NT2/D1 (cell line): Measurements from ENCODE around the gene GDPD4.

ENCODE experiments used
- DNase-seq: peaks from one replicate; pipeline ENCODE4 v3.0.0-alpha.2; 2011; ENCODE audit warnings: low read depth, low spot score
- H3K27me3 ChIP-seq: 2 replicates; pipeline ENCODE4 v1.6.0; 2011; ENCODE audit warnings: mild to moderate bottlenecking; ENCODE audit not compliant: insufficient read length, insufficient read depth
- H3K36me3 ChIP-seq: 2 replicates; pipeline ENCODE4 v1.6.1; 2011; ENCODE audit warnings: mild to moderate bottlenecking, low read length, mixed read lengths; ENCODE audit not compliant: insufficient read depth, insufficient read length
- H3K4me1 ChIP-seq: 2 replicates; pipeline ENCODE4 v1.5.1; 2011; ENCODE audit not compliant: insufficient read depth, insufficient read length
- H3K4me3 ChIP-seq: 2 replicates; pipeline ENCODE4 v1.5.1; 2011; ENCODE audit warnings: low read depth; ENCODE audit not compliant: insufficient read length
- H3K9ac ChIP-seq: 2 replicates; pipeline ENCODE4 v1.6.0; 2011; ENCODE audit warnings: low read depth; ENCODE audit not compliant: insufficient read length
- H3K9me3 ChIP-seq: 2 replicates; pipeline ENCODE4 v1.5.1; 2011; ENCODE audit warnings: mild to moderate bottlenecking, low read length; ENCODE audit not compliant: insufficient read depth
- SUZ12 ChIP-seq: IDR thresholded peaks from 2 replicates; pipeline ENCODE4 v1.6.1; 2011; ENCODE audit not compliant: insufficient read length, insufficient read depth; ENCODE audit errors: extremely low read depth
- YY1 ChIP-seq: IDR thresholded peaks from 2 replicates; pipeline ENCODE4 v1.6.1; 2011; ENCODE audit not compliant: insufficient read length, insufficient read depth
- ZNF274 ChIP-seq: IDR thresholded peaks from 2 replicates; pipeline ENCODE4 v1.6.1; 2011; ENCODE audit warnings: mild to moderate bottlenecking, low read depth, low read length

GDPD4 gene, protein sequence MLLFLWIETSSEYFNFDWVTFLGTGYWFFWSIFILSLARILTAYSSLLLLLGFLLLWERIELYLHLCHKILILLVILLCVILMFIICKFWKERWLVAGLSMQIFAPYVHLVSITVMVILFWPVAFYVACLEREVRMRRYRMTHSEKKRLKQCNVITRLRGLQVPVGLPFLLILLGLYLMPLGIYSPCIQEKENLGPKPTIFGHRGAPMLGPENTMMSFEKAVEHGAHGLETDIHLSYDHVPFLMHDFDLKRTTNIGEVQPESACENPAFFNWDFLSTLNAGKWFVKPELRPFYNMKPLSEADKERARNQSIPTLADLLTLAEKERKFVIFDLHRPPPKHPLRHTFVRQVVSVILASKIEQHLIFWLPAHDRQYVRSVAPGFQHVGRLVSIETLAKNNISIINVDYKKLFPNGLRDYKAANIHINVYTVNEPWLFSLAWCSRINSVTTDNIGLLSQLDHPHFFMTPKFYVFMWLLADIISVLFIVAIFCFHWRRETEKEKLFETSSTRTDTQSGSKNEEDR

DNA sequence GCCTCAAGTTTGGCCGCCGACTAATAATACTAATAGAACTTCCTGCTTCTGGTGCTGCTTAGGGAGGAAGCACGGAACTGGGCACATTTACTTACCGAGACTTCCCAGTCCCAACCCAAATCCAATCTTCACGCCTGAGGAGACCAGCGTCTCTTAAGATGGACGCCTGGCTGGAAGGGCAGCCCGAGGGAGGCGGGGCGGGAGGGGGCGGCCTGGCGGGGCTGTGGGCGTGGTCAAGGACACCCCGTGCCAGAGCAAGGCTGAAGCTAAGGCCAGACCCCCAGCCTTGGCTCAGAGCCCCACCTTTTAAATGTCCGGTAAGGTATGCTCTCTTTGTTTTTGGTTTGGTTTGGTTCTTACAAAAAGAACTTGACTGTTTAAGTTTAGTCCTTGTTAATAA is at the start of gene GDPD4:
Gene GDPD4, minus strand, starts transcription at position 177 of the 400 bp plus-strand sequence. CDS start 16,549 bp downstream, outside the sequence.
- DNase-seq: no peak
- no peaks in the 10 kb centered on the region for H3K4me1 ChIP-seq
- no peaks in the 10 kb centered on the region for H3K9me3 ChIP-seq
- no peak for TF ChIP-seq ZNF274
- TF ChIP-seq SUZ12: no peak
- TF ChIP-seq YY1: no peak
- H3K36me3 ChIP-seq: no peaks in the 10 kb centered on the region
- no peaks in the 10 kb centered on the region for H3K27me3 ChIP-seq
- H3K4me3 ChIP-seq: no peak within 1 kb of the TSS
- H3K9ac ChIP-seq: no peak within 1 kb of the TSS

DNA sequence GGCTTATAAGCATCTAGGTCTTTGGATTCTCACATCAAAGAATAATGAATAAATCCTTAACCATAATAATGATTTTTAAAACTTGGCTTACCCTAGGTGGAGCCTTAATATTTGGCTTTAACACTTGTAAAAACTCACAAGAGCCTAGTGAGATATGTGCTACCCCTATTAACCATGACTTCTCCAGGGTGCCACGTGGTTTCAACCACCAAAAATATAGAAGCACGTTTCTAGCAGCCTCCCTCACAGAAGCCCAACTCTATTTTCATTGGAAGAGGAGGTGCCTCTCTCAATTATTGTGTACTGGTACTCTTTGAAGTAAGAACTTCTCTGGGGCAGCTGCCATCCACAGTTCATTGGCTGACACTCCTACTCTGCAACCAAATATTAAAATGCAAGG is 46.5 kb upstream of the GDPD4 start:
- Histone ChIP-seq H3K9me3 (no peaks in the 10 kb centered on the region), H3K4me1 (no peaks in the 10 kb centered on the region), H3K27me3 (no peaks in the 10 kb centered on the region), H3K4me3 (no peak overlapping the region), H3K9ac (no peak overlapping the region), H3K36me3 (peaks cover 24% of the 10 kb centered on the region)
- no peak for DNase-seq
- TF ChIP-seq SUZ12: no peak
- TF ChIP-seq ZNF274: no peak
- TF ChIP-seq YY1: no peak

DNA sequence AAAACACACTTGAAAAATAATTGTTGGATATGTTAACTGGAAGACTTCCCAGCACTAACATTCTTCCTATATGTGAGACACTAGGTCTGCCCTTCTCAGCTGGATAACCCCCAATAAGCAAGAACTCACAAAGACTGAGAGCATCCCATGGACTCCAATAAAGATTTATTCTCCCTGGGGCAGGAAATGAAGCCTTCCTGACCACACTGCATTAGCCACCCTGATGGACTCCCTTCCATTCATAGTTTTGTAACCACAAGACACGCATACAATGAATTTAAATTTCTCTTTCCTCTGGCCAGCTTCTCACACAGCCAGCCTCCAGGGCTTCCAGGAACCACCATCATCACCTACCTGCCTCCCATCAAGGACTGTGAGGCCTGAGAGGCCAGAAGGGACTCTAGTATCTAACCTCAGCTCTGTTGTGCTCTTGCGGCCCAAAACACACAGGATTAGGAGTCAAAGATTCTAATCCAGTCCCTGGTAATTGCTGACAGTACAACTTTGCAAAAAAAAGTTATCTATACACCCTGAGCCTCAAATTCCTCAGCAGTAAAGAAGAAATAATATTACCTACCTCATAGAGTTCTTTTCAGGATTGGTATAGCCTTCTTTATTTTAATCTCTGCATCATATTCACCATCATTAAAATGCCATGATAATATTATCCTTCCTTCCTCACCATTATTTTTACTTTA is 45.6 kb upstream of the GDPD4 start:
- TF ChIP-seq SUZ12 (no peak), YY1 (no peak), ZNF274 (no peak)
- DNase-seq: no peak

DNA sequence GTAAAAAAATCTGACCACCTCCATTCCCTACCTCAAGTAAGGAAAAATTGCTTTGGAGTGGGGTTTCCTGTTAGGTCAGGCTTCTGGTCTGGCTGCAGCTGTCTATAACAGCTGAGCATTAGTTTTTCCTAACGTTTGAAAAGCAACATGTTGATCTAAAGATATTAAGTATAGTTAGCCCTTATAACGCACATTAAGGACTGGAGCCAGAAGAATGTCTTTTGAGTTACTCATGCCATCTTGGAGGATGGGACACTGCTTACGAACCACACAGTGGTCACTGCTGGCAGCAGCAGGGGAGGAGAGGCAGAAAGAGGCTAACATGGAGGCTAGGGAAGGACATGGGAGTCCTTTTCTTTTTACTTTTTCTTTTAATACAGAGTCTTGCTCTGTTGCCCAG is 44.1 kb upstream of the GDPD4 start:
- Histone ChIP-seq H3K4me1 (no peaks in the 10 kb centered on the region), H3K9ac (no peak overlapping the region), H3K4me3 (no peak overlapping the region), H3K27me3 (no peaks in the 10 kb centered on the region), H3K36me3 (peaks cover 31% of the 10 kb centered on the region), H3K9me3 (no peaks in the 10 kb centered on the region)
- TF ChIP-seq SUZ12: no peak
- no peak for DNase-seq

More for the DNA sequence above, 45.6 kb upstream of the GDPD4 start:
- Histone ChIP-seq H3K9me3 (no peaks in the 10 kb centered on the region), H3K4me1 (no peaks in the 10 kb centered on the region), H3K36me3 (peaks cover 26% of the 10 kb centered on the region), H3K4me3 (no peak overlapping the region), H3K9ac (no peak overlapping the region), H3K27me3 (no peaks in the 10 kb centered on the region)

DNA sequence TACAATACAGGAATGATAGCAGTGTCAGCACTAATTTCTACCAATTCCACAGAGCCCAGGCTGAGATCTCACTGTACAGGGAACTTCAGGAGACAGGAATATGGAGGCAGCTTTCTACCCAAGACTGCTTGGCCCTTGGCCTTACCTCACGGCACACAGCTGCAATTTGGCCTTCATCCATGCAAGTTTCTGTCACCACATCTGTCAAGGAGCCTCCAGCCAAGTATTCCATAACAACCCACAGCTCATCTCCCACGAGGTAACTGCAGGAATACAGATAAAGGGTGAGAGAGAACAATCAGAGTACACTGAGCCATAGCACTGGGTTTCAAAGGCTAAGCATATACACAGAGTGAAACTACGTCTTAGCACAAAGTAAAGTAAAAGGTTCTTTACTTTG is 39.0 kb upstream of the GDPD4 start:
- no peaks in the 10 kb centered on the region for H3K9me3 ChIP-seq
- no peak overlapping the region for H3K4me3 ChIP-seq
- H3K36me3 ChIP-seq: peaks cover 43% of the 10 kb centered on the region

DNA sequence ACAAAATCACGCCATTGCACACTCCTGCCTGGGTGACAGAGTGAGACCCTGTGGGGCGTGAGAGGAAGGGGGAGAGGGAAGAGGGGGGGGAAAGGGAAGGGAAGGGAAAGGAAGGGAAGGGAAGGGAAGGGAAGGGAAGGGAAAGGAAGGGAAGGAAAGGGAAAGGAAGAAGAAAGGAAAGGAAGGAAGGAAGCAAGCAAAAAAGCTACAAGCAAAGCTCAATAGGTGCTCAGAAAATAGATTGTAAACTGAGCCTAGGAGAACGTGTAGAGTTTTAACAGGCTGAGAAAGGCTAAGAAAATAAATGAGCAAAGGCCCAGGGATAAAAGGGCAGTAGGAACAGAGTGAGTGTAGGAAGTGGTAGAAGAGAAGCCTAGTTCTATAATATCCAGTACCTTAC is 30.8 kb upstream of the GDPD4 start:
- H3K9ac ChIP-seq: no peak overlapping the region
- peaks cover 15% of the 10 kb centered on the region; the same call in 1 of the 2 replicates for H3K9me3 ChIP-seq
- H3K4me3 ChIP-seq: no peak overlapping the region
- DNase-seq: no peak
- H3K27me3 ChIP-seq: no peaks in the 10 kb centered on the region
- no peaks in the 10 kb centered on the region for H3K4me1 ChIP-seq
- no peak for TF ChIP-seq ZNF274
- TF ChIP-seq YY1: no peak
- peaks cover 42% of the 10 kb centered on the region for H3K36me3 ChIP-seq

More for the DNA sequence above, 39.0 kb upstream of the GDPD4 start:
- DNase-seq: no peak
- H3K4me1 ChIP-seq: no peaks in the 10 kb centered on the region
- H3K27me3 ChIP-seq: no peaks in the 10 kb centered on the region
- TF ChIP-seq ZNF274: no peak
- TF ChIP-seq SUZ12: no peak
- TF ChIP-seq YY1: no peak
- no peak overlapping the region for H3K9ac ChIP-seq

DNA sequence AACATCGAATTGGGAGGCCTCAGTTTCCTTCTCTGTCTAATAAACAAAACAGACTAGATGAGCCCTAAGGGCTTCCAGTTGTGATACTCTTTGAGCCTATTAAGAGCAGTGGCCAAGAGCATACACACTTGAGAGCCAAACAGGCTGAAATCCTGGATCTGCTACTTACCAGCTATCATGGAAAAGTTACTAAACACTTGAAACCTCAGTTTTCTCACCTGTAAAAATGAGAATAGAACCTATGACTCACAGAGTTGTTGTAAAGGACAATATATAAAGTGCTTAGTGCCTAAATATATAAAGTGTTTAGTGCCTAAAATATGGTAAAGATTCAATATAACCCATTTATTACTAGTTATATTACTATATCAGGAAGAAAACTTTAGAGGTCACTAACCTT is 23.7 kb upstream of the GDPD4 start:
- no peak for TF ChIP-seq ZNF274
- no peak for TF ChIP-seq SUZ12

DNA sequence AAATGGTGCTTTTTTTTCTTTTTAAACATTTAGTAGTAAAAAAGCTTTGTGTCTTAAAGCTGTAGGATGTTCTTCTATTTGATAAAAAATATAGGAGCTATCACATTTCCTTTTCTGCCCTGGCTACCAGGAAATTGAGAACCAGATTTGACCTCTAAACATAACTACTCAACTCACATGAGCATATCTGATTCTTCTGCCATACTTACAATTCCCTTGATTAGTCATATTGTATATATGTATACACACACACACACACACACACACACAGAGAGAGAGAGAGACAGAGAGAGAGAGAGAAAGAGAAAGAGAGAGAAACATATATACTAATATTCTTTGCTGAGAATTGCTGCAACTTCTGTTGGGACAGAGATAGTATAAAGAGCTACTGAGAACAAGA is 23.0 kb upstream of the GDPD4 start:
- no peak for DNase-seq
- H3K36me3 ChIP-seq: peaks cover 24% of the 10 kb centered on the region
- no peak for TF ChIP-seq SUZ12
- TF ChIP-seq ZNF274: no peak
- no peak for TF ChIP-seq YY1

More for the DNA sequence above, 23.7 kb upstream of the GDPD4 start:
- H3K4me3 ChIP-seq: no peak overlapping the region
- H3K9me3 ChIP-seq: no peaks in the 10 kb centered on the region
- peaks cover 24% of the 10 kb centered on the region for H3K36me3 ChIP-seq
- H3K9ac ChIP-seq: no peak overlapping the region
- H3K4me1 ChIP-seq: no peaks in the 10 kb centered on the region
- DNase-seq: no peak
- H3K27me3 ChIP-seq: no peaks in the 10 kb centered on the region

More for the DNA sequence above, 23.0 kb upstream of the GDPD4 start:
- H3K27me3 ChIP-seq: no peaks in the 10 kb centered on the region
- H3K4me1 ChIP-seq: no peaks in the 10 kb centered on the region
- H3K4me3 ChIP-seq: no peak overlapping the region
- no peaks in the 10 kb centered on the region for H3K9me3 ChIP-seq
- no peak overlapping the region for H3K9ac ChIP-seq
